Measurements from ENCODE around the gene KIR3DL2.
"Not testable (repeated sequence)": the region's sequence is repeated elsewhere in the genome, so short reads cannot be mapped to it uniquely, and the experiment has no call there.

Gene KIR3DL2

DNA sequence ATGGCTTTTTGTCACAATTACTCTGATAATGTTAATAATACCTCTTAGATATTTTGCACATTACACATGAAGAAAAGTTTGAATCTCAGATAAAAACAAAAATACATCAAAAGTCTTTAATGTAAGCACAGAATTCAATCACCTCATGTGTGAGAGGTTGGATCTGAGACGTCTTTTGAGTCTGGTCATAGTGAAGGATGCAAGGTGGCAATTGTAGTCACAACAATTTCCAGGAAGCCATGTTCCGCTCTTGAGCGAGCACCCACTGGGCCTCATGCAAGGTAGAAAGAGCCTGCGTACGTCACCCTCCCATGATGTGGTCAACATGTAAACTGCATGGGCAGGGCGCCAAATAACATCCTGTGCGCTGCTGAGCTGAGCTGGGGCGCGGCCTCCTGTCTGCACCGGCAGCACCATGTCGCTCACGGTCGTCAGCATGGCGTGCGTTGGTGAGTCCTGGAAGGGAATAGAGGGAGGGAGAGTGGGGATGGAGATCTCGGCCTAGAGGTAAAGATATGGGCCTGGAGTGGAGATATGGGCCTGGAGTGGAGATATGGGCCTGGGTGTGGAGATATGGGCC is at the start of gene KIR3DL2:
Gene KIR3DL2 (plus strand): TSS at position 383 of the 580 bp plus-strand sequence. CDS start 33 bp downstream, at position 416.
- H3K4me3 ChIP-seq (ENCODE audit: low read depth, low read length), result not testable (repeated sequence)

DNA sequence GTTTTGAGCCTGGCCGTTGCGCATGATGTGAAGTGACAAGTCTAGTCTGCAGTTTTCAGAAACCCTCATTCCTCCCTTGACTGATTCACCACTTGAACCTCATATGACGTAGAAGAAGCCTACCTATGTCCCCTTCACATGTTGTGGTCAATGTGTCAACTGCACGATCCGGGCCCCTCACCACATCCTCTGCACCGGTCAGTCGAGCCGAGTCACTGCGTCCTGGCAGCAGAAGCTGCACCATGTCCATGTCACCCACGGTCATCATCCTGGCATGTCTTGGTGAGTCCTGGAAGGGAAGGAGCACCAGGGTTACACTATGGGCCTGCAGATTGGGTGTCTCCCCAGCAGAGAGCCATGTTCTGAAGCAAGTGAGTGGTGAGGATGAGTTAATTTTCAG is 46.8 kb upstream of the KIR3DL2 start, which contains the start of gene KIR2DL4:
Gene KIR2DL4 (plus strand): TSS at position 201 of the 400 bp plus-strand sequence. CDS start 42 bp downstream, at position 243.
- H3K4me3 ChIP-seq (ENCODE audit: low read depth, low read length), result no peak within 1 kb of the TSS

DNA sequence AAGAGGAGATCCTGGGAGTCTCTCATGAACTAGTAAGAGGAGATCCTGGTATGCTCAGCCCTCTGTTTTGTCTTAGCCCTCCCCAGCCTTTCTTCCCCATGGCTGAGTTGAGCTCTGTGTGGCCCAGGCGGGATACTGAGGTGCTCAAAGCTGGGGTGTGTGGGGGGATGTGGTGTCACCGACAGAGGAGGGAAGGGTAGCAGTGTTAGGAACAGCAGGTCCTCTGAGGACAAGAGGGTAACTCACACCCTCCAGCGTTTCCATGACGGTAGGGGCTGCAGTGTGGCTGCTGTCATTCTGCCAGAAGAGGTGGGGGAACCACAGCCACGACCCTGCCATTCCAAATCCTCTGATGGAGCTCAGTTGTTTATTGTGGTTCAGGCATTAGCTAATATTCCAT is 46.1 kb upstream of the KIR3DL2 start:
- no peak overlapping the region for H3K4me3 ChIP-seq (ENCODE audit: low read depth, low read length)

GRCh38 chr19:54804571-54804970 is 45.7 kb upstream of the KIR3DL2 start:
- no peak overlapping the region for H3K4me3 ChIP-seq (ENCODE audit: low read depth, low read length)

DNA sequence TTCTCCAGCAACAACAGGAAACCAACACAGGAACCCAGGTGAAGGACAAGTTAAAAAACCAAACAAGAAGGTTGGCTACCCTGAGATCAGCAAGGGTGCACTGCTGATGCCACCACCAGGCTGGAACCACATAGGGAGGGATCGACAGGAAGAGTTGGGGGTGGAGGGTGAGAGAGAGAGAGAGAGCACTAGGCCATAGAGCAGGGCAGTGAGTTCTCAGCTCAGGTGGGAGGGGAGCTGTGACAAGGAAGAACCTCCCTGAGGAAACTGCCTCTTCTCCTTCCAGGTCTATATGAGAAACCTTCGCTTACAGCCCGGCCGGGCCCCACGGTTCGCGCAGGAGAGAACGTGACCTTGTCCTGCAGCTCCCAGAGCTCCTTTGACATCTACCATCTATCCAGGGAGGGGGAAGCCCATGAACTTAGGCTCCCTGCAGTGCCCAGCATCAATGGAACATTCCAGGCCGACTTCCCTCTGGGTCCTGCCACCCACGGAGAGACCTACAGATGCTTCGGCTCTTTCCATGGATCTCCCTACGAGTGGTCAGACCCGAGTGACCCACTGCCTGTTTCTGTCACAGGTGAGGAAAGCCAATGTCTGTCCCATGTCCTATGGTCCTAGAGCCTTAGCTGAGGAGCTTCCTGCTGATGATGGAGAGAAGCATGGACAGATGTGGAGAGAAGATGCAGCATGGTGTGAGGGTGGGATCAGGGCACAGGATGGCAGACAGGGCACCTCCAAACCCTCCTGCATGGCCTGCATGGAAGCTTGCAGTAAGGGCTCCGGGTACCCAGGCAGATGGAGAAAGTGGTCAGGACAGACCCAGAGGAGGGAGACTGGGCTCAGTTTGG is 44.4 kb upstream of the KIR3DL2 start:
- H3K4me3 ChIP-seq (ENCODE audit: low read depth, low read length), result no peak overlapping the region

GRCh38 chr19:54806516-54806838 is 43.8 kb upstream of the KIR3DL2 start:
- no peak overlapping the region for H3K4me3 ChIP-seq (ENCODE audit: low read depth, low read length)

- H3K4me3 ChIP-seq (ENCODE audit: low read depth, low read length), result not testable (repeated sequence)
These were observed 35.7 kb upstream of the KIR3DL2 start for GRCh38 chr19:54814571-54814970.

DNA sequence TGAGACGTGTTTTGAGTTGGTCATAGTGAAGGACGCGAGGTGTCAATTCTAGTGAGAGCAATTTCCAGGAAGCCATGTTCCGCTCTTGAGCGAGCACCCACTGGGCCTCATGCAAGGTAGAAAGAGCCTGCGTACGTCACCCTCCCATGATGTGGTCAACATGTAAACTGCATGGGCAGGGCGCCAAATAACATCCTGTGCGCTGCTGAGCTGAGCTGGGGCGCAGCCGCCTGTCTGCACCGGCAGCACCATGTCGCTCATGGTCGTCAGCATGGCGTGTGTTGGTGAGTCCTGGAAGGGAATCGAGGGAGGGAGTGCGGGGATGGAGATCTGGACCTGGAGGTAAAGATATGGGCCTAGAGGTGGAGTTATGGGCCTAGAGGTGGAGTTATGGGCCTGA is 34.0 kb upstream of the KIR3DL2 start, which contains the start of gene KIR3DL1:
Gene KIR3DL1 (plus strand): TSS at position 218 of the 400 bp plus-strand sequence.
- H3K4me3 ChIP-seq (ENCODE audit: low read depth, low read length), result not testable (repeated sequence)

GRCh38 chr19:54817670-54818536 is 32.3 kb upstream of the KIR3DL2 start:
- no peak overlapping the region for H3K4me3 ChIP-seq (ENCODE audit: low read depth, low read length)

DNA sequence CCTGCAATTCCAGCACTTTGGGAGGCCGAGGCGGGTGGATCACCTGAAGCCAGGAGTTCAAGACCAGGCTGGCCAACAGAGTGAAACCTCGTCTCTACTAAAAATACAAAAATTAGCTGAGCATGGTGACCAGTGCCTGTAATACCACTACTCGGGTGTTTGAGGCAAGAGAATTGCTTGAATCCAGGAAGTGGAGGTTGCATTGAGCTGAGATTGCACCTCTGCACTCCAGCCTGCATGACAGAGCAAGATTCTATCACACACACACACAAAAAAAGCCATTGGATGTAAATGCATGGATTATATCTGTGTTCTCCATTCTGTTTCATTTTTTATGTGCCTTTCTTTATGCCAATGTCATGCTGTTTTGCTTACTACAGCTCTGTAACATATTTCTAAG is 25.8 kb upstream of the KIR3DL2 start:
- H3K4me3 ChIP-seq (ENCODE audit: low read depth, low read length), result not testable (repeated sequence)

DNA sequence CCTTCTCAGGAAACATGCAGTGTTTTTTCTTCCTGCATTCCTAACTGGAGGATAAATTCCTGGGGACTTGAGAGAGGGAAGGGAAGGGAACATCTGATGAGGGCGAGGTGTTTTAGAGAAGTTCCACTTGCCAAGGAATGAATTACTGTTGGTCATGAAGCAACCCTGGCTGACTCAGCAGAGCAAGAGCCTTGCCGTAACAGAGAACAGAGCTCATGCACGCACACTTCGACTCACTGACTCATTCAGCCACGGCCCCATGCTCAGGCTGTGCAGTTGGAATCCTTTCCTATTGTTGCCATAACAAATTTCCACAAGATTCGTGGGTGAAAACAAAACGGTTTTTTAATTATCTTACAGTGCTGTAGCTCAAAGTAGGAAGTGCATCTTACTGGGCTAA is 24.9 kb upstream of the KIR3DL2 start:
- not testable (repeated sequence) for H3K4me3 ChIP-seq (ENCODE audit: low read depth, low read length)

GRCh38 chr19:54828064-54828463 is 22.2 kb upstream of the KIR3DL2 start:
- H3K4me3 ChIP-seq (ENCODE audit: low read depth, low read length), result not testable (repeated sequence)

DNA sequence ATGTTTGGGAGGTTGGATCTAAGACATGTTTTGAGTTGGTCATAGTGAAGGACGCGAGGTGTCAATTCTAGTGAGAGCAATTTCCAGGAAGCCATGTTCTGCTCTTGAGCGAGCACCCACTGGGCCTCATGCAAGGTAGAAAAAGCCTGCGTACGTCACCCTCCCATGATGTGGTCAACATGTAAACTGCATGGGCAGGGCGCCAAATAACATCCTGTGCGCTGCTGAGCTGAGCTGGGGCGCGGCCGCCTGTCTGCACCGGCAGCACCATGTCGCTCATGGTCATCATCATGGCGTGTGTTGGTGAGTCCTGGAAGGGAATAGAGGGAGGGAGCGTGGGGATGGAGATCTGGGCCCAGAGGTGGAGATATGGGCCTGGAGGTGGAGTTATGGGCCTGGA is 17.7 kb upstream of the KIR3DL2 start, which contains the start of gene KIR2DS4:
Gene KIR2DS4 (plus strand): TSS at position 181 of the 400 bp plus-strand sequence.
- H3K4me3 ChIP-seq (ENCODE audit: low read depth, low read length), result not testable (repeated sequence)

GRCh38 chr19:54835126-54835525 is 15.1 kb upstream of the KIR3DL2 start:
- not testable (repeated sequence) for H3K4me3 ChIP-seq (ENCODE audit: low read depth, low read length)

DNA sequence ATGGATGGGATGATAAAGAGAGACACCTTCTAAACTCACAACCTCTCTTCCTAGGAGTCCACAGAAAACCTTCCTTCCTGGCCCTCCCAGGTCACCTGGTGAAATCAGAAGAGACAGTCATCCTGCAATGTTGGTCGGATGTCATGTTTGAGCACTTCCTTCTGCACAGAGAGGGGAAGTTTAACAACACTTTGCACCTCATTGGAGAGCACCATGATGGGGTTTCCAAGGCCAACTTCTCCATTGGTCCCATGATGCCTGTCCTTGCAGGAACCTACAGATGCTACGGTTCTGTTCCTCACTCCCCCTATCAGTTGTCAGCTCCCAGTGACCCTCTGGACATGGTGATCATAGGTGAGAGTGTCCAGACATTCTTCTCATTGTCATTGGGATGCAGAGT is 12.7 kb upstream of the KIR3DL2 start:
- H3K4me3 ChIP-seq (ENCODE audit: low read depth, low read length), result not testable (repeated sequence)

DNA sequence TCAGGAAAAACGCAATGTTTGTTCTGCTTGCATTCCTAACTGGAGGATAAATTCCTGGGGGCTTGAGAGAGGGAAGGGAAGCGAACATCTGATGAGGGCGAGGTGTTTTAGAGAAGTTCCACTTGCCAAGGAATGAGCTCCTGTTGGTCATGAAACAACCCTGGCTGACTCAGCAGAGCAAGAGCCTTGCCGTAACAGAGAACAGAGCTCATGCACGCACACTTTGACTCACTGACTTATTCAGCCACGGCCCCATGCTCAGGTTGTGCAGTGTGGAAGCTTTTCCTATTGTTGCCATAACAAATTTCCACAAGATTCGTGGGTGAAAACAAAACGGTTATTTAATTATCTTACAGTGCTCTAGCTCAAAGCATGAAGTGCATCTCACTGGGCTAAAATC is 7.1 kb upstream of the KIR3DL2 start:
- not testable (repeated sequence) for H3K4me3 ChIP-seq (ENCODE audit: low read depth, low read length)

DNA sequence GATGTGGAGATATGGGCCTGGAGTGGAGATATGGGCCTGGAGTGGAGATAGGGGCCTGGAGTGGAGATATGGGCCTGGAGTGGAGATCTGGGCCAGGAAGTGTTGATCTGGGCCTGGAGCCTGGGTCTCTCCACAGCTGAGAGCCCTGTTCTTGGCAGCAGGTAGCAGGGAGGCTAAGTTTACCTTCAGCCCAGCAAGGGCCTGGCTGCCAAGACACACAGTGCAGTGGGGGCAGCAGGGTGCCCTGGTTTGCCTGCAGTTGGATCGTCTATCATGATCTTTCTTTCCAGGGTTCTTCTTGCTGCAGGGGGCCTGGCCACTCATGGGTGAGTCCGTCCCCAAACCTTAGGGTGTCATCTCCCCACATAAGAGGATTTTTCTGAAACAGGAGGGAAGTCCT is 687 bp downstream of the KIR3DL2 start:
- no peak overlapping the region for H3K4me3 ChIP-seq (ENCODE audit: low read depth, low read length)

- H3K4me3 ChIP-seq (ENCODE audit: low read depth, low read length), result no peak overlapping the region
These were observed 1.1 kb downstream of the KIR3DL2 start for GRCh38 chr19:54851353-54851752.

DNA sequence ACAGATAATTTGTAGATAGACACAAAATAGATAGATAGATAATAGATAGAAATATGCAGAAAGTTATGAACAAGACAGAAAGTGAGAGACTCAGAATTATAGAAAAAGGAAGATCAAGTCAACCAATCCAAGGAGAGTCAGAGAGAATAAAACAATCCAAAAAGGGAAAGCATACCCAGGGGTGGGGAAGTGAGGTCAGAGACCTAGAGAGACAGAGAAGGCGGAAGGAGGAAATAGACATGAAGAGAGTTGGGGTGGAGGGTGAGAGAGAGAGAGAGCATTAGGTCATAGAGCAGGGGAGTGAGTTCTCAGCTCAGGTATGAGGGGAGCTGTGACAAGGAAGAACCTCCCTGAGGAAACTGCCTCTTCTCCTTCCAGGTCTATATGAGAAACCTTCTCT is 5.0 kb downstream of the KIR3DL2 start:
- H3K4me3 ChIP-seq (ENCODE audit: low read depth, low read length), result not testable (repeated sequence)

- H3K4me3 ChIP-seq (ENCODE audit: low read depth, low read length), result not testable (repeated sequence)
These were observed 8.2 kb downstream of the KIR3DL2 start for GRCh38 chr19:54858476-54858875.

DNA sequence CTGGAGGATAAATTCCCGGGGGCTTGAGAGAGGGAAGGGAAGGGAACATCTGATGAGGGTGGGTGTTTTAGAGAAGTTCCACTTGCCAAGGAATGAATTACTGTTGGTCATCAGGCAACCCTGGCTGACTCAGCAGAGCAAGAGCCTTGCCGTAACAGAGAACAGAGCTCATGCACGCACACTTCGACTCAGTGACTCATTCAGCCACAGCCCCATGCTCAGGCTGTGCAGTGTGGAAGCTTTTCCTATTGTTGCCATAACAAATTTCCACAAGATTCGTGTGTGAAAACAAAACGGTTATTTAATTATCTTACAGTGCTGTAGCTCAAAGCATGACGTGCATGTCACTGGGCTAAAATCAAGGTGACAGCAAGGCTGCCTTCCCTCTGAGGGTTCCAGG is 9.2 kb downstream of the KIR3DL2 start:
- H3K4me3 ChIP-seq (ENCODE audit: low read depth, low read length), result not testable (repeated sequence)
